GM19023 (cell line): Measurements from ENCODE around the gene ZNF487.

Experiments
- ATAC-seq: cut with Tn5 transposase; IDR thresholded peaks from one replicate; pipeline ENCODE4 v1.9.1; 2021; ENCODE audit warnings: mild to moderate bottlenecking, moderate library complexity; ENCODE audit not compliant: unreplicated experiment

Gene ZNF487

DNA sequence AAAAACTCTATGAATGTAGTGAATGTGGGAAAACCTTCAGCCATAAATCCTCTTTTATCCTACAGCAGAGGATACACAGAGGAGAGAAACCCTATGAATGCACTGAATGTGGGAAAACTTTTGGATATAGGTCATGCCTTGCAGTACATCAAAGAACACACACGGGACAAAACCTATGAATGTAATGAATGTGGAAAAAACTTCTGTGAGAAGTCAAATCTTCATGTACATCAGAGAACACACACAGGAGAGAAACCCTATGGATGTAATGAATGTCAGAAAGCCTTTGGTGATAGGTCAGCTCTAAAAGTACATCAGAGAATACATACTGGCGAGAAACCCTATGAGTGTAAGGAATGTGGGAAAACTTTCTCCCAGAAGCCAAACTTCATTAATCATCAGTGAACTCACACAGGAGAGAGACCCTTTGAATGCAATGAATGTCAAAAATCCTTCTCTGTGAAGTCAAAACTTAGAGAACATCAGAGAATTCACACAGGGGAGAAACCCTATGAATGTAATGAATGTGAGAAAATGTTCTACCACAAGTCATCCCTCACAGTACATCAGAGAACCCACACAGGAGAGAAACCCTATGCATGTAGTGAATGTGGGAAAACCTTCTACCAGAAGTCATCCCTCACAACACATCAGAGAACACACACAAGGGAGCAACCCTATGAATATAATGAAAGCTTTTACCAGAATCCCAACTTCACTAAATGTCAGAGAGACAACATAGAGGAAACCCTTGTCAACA, 45.6 kb downstream of the ZNF487 start:
- ATAC-seq, result no peak

DNA sequence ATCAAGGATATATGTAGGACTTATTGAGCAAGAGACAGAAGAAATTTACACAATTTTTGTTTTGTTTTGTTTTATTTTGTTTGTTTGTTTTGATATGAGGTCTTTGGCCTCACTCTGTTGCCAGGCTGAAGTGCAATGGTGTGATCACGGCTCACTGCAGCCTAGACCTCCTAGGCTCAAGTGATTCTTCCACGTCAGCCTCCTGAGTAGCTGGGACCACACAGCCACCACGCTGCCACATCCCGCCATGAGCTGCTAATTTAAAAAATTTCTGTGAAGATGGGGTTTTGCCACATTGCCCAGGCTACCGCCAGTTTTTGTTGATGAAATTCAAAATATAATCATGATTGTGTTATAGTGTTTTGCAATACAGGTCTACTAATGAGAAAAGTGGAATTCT, 54.9 kb downstream of the ZNF487 start:
- ATAC-seq, result no peak

DNA sequence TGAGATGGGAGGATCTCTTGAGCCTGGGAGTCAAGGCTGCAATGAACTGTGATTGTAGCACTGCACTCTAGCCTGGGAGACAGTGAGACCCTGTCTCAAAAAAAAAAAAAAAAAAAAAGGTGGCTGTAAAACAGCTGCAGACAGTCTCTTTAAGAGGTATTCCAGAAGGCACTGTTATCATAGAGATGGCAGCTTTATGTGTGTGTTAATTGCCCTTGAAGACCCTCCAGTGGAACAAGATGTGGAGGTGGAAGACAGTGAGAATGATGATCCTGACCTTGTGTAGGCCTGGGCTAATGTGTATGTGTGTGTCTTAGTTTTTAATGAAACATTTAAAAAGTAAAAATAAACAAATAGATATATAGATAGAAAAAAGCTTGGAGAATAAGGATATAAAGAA, 66.0 kb downstream of the ZNF487 start:
- no peak for ATAC-seq

DNA sequence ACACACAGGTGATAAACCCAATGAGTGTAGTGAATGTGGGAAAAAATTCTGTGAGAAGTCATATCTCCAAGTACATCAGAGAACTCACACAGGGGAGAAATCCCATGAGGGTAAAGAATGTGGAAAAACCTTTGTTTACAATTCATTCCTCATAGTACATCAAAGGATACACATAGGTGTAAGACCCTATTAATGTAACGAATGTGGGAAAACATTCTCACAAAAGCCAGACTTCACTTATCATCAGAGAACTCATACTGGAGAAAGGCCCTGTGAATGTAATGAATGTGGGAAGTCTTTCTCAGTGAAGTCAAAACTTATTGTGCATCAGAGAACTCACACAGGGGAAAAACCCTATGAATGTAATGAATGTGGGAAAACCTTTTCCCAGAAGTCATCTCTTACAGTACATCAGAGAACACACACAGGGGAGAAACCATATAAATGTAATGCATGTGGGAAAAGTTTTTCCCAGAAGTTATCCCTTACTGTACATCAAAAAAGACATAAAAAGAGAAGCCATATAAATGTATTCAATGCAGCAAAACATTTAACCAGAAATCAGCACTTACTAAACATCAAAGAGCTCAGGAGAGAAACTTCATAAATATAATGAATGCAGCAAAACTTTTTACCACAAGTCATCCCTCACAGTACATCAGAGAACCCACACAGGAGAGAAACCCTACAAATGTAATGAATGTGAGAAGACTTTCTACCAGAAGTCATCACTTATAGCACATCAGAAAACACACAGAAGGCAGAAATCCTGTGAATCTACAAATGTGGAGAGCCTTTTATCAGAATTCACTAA, 87.7 kb downstream of the ZNF487 start:
- ATAC-seq, result no peak
